ENCODE data around the gene C6orf15. TPM values are rescaled to one million over a fixed set of nuclear protein-coding genes. Genes with fewer than 3 reads are reported as not detected.
A peak's percentile ranks its signal among the peaks of the same experiment; 100 is the strongest.

The C6orf15 gene
- total RNA-seq, 1 donor from 2014 or later: not detected

DNA sequence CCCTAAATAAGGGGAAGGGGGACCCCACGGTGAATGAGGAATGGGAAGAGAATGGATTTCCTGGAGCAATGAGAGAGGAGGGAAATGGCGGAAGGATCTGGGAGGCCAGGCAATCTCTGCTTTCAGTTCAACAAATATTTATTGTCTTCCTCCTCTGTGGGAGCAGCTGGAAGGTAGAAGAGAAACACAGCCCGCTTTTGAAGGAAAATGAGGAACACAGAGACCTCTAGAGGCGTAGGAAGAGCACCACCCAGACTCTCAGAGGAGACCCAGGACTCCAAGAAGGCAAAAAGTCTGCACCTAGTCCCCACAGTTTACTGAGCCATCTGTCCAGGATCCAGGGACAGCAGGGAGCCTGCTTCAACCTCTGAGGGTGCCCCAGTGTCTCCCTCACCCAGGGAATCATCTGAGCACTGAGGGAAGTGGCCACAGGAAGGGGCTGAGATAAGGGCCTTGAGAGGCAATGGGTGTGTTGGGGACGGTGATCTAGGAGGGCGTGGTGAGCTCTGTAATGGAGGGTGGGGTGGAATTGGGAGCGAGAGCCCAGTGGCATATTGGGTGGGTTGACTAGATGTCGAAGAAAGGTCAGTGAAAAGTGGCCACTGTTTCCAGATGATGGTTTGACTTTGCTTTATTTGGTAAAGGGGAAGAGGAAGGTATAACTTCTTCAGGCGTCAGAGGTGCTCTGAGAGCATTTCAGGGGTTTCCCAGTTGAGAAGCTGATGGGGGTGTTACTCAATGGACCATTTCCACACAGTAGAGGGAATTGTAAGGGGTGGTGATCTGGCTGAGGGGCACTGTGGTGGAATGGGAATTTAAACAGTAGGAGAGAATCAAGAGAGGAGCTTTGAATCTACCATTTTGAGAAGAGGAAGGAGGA, 2.8 kb upstream of the C6orf15 start:
- Mint-ChIP-seq H3K4me3 (ENCODE audit: low read depth) (no peak overlapping the region), H3K27ac (peak overlapping the region; percentile 43), H3K9me3 (ENCODE audit: low read depth) (no peaks in the 10 kb centered on the region)

DNA sequence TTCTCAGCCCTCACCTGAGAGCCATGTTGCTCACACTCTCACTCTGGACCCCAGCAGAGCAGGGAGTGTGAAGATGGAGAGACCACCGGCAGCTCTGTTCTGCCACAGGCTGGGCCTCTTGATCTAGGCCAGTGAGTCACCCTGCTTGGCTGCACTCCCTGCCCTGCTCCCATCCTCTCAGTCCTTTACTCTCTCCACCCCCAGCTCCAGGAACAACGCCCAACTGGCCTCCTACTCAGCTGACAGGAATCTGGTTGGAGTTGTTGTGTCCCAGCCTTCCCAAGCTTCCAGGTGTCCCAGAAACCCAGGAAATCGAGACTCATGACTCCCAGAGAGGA, 2.1 kb upstream of the C6orf15 start, which contains the start of gene PSORS1C1:
Gene PSORS1C1 (plus strand): TSS at position 260 of the 338 bp plus-strand sequence. CDS start 14,833 bp downstream, outside the sequence.
- no peak for DNase-seq (ENCODE audit: low spot score, unreplicated experiment)
- no peaks in the 10 kb centered on the region for H3K36me3 Mint-ChIP-seq (ENCODE audit: insufficient read depth)
- H3K9me3 Mint-ChIP-seq (ENCODE audit: low read depth): no peaks in the 10 kb centered on the region
- H3K4me3 Mint-ChIP-seq (ENCODE audit: low read depth): no peak within 1 kb of the TSS
- H3K27me3 Mint-ChIP-seq: peaks cover 36% of the 10 kb centered on the region
- peak within 1 kb of the TSS; percentile 43 for H3K27ac Mint-ChIP-seq
- TF ChIP-seq, protein P1, sequence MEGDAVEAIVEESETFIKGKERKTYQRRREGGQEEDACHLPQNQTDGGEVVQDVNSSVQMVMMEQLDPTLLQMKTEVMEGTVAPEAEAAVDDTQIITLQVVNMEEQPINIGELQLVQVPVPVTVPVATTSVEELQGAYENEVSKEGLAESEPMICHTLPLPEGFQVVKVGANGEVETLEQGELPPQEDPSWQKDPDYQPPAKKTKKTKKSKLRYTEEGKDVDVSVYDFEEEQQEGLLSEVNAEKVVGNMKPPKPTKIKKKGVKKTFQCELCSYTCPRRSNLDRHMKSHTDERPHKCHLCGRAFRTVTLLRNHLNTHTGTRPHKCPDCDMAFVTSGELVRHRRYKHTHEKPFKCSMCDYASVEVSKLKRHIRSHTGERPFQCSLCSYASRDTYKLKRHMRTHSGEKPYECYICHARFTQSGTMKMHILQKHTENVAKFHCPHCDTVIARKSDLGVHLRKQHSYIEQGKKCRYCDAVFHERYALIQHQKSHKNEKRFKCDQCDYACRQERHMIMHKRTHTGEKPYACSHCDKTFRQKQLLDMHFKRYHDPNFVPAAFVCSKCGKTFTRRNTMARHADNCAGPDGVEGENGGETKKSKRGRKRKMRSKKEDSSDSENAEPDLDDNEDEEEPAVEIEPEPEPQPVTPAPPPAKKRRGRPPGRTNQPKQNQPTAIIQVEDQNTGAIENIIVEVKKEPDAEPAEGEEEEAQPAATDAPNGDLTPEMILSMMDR (IDR thresholded peaks at IDR 0.05; ENCODE audit: unreplicated experiment): no peak
- H3K4me1 Mint-ChIP-seq (ENCODE audit: low read depth): peaks cover 1% of the 10 kb centered on the region

More for the DNA sequence above, 2.8 kb upstream of the C6orf15 start:
- DNase-seq (ENCODE audit: low spot score, unreplicated experiment): no peak
- peaks cover 1% of the 10 kb centered on the region for H3K4me1 Mint-ChIP-seq (ENCODE audit: low read depth)
- peaks cover 29% of the 10 kb centered on the region for H3K27me3 Mint-ChIP-seq
- TF ChIP-seq, protein P1 (IDR thresholded peaks at IDR 0.05; ENCODE audit: unreplicated experiment): no peak
- no peaks in the 10 kb centered on the region for H3K36me3 Mint-ChIP-seq (ENCODE audit: insufficient read depth)

DNA sequence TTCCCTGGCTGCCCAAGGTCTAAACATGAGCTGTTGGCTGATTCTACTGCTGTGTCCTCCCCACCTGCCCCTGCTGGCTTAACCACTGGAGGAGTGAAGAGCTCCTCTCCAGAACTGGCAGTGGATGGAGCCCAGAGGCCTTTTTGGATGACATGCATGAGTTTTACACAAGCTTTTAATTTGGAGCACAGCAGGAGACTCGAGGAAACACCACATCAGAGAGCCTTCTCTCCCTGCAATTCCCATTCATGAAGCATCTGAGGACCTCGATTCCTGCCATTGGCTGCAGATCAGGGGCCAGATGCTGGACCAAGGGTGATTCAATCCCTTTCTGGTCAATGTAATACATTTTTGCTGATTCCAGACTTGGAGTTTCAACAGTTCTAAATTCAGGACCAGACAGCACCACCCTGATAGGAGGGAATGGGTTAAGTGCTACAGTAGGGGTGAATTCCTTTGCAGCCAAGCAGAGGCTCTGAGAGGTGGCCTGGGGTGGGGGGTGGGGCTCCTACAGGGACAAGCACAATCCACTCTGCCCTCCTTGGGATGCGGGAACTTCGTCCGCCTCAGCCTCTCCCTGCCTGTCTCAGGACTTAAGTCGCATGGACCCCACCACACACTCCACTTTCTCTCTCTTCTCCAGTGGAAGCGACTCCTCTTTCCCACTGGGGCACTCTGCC, 1.6 kb upstream of the C6orf15 start:
- Mint-ChIP-seq H3K27ac (no peak overlapping the region), H3K4me1 (ENCODE audit: low read depth) (peaks cover 1% of the 10 kb centered on the region), H3K27me3 (peaks cover 35% of the 10 kb centered on the region), H3K36me3 (ENCODE audit: insufficient read depth) (no peaks in the 10 kb centered on the region), H3K4me3 (ENCODE audit: low read depth) (no peak overlapping the region), H3K9me3 (ENCODE audit: low read depth) (no peaks in the 10 kb centered on the region)
- TF ChIP-seq, protein P1 (IDR thresholded peaks at IDR 0.05; ENCODE audit: unreplicated experiment): no peak
- DNase-seq (ENCODE audit: low spot score, unreplicated experiment): no peak

DNA sequence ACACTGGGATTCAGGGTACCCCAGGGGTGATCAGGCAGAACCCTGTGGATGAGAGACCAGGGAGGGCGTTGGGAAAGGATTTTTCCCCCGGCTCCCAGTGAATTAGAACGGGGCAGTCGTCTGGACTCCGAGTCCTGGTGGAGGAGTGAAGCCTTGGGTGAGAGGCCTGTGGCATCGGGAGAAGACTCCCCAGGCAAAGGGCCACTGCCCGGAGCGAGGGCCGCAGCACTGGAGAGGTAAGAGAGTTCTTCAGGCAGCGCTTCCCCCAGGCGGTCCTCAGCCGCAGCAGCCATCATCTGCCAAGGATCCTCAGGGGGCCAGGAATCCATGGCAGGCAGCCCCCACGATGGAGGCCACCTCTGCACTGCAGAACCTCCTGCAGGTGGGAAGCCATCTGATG, 663 bp downstream of the C6orf15 start:
- H3K4me1 Mint-ChIP-seq (ENCODE audit: low read depth): peaks cover 1% of the 10 kb centered on the region

More for the DNA sequence above, 663 bp downstream of the C6orf15 start:
- no peaks in the 10 kb centered on the region for H3K9me3 Mint-ChIP-seq (ENCODE audit: low read depth)
- TF ChIP-seq, protein P1 (IDR thresholded peaks at IDR 0.05; ENCODE audit: unreplicated experiment): no peak
- H3K27me3 Mint-ChIP-seq: peaks cover 31% of the 10 kb centered on the region
- no peaks in the 10 kb centered on the region for H3K36me3 Mint-ChIP-seq (ENCODE audit: insufficient read depth)
- H3K27ac Mint-ChIP-seq: no peak overlapping the region
- DNase-seq (ENCODE audit: low spot score, unreplicated experiment): no peak
- H3K4me3 Mint-ChIP-seq (ENCODE audit: low read depth): no peak overlapping the region

Measured in progenitor cell of endocrine pancreas (in vitro differentiated cells).